GM15510 (cell line): ENCODE data around the gene COL12A1.

Experiments used
- POLR2A ChIP-seq: IDR thresholded peaks from 3 replicates; pipeline ENCODE4 v1.6.1; 2011; ENCODE audit warnings: borderline replicate concordance; ENCODE audit not compliant: insufficient read length; ENCODE audit errors: extremely low read depth

Gene COL12A1

GRCh38 chr6:75222261-75222660 is 16.4 kb upstream of the COL12A1 start:
- TF ChIP-seq POLR2A, result no peak

GRCh38 chr6:75221116-75221515 is 15.3 kb upstream of the COL12A1 start:
- TF ChIP-seq POLR2A, result no peak

- no peak for TF ChIP-seq POLR2A
These were observed 14.5 kb upstream of the COL12A1 start for GRCh38 chr6:75220357-75220756.

GRCh38 chr6:75219263-75219662 is 13.4 kb upstream of the COL12A1 start:
- TF ChIP-seq POLR2A, result no peak

GRCh38 chr6:75217193-75217592 is 11.3 kb upstream of the COL12A1 start:
- no peak for TF ChIP-seq POLR2A

GRCh38 chr6:75215291-75215690 is 9.4 kb upstream of the COL12A1 start:
- no peak for TF ChIP-seq POLR2A

- TF ChIP-seq POLR2A, result no peak
These were observed 7.9 kb upstream of the COL12A1 start for GRCh38 chr6:75213732-75214131.

GRCh38 chr6:75213112-75213511 is 7.3 kb upstream of the COL12A1 start:
- no peak for TF ChIP-seq POLR2A

- no peak for TF ChIP-seq POLR2A
These were observed 6.2 kb upstream of the COL12A1 start for GRCh38 chr6:75211920-75212590.

GRCh38 chr6:75210885-75211739 is 5.3 kb upstream of the COL12A1 start:
- TF ChIP-seq POLR2A, result no peak

GRCh38 chr6:75209184-75209723 is 3.4 kb upstream of the COL12A1 start:
- no peak for TF ChIP-seq POLR2A

GRCh38 chr6:75208298-75209183 is 2.7 kb upstream of the COL12A1 start:
- TF ChIP-seq POLR2A, result no peak

GRCh38 chr6:75206576-75207342 is 906 bp upstream of the COL12A1 start:
- no peak for TF ChIP-seq POLR2A
